Measurements from ENCODE around the gene RNF217.

RNF217 gene

GRCh38 chr6:125138083-125138482 lies 175.8 kb downstream of the RNF217 start:
- no peak overlapping the region for H4K8ac ChIP-seq (ENCODE audit: low read depth, low read length)
- H2BK12ac ChIP-seq (ENCODE audit: low read length) = no peak overlapping the region
- H3K14ac ChIP-seq (ENCODE audit: low read length) = no peak overlapping the region
- no peak overlapping the region for H3K23ac ChIP-seq (ENCODE audit: low read length)
- no peak overlapping the region for H4K91ac ChIP-seq (ENCODE audit: low read depth, low read length)
- no peaks in the 10 kb centered on the region for H3K36me3 ChIP-seq (ENCODE audit: control insufficient read depth in 1 of 2, insufficient read depth in 2 of 2, low read length in 2 of 2)
- H3K4me2 ChIP-seq (ENCODE audit: low read length) = no peak overlapping the region
- DNase-seq = no peak
- no peak overlapping the region for H2AK5ac ChIP-seq (ENCODE audit: low read length)
- no peak overlapping the region for H3K18ac ChIP-seq (ENCODE audit: low read length)
- no peak overlapping the region for H3K27ac ChIP-seq (ENCODE audit: low read depth, low read length)
- H2BK5ac ChIP-seq (ENCODE audit: low read depth, low read length, poor library complexity) = no peak overlapping the region
- no peaks in the 10 kb centered on the region for H3K79me2 ChIP-seq (ENCODE audit: control insufficient read depth, insufficient read depth, low read length, poor library complexity)
- H3K4me3 ChIP-seq (ENCODE audit: low read depth, low read length) = no peak overlapping the region
- no peak overlapping the region for H2BK120ac ChIP-seq (ENCODE audit: insufficient read depth, low read length, poor library complexity)
- no peak overlapping the region for H4K12ac ChIP-seq (ENCODE audit: low read depth, low read length)
- no peaks in the 10 kb centered on the region for H3K79me1 ChIP-seq (ENCODE audit: low read length)
- WGBS (ENCODE audit: extremely low coverage, insufficient coverage, insufficient read length) = no CpG with 5 or more reads among the region's 2 CpGs
- no peak overlapping the region for H3K9ac ChIP-seq (ENCODE audit: low read length)
- no peak overlapping the region for H3K4ac ChIP-seq (ENCODE audit: low read depth, low read length)
- no peaks in the 10 kb centered on the region for H3K27me3 ChIP-seq (ENCODE audit: insufficient read depth, low read length)
- H3K9me3 ChIP-seq (ENCODE audit: insufficient read depth, low read depth, low read length) = no peaks in the 10 kb centered on the region
- no peak overlapping the region for H2AFZ ChIP-seq (ENCODE audit: insufficient read depth, low read length, poor library complexity)
- H3K4me1 ChIP-seq (ENCODE audit: control insufficient read depth in 1 of 2, insufficient read depth in 2 of 2, low read length in 2 of 2) = no peaks in the 10 kb centered on the region

GRCh38 chr6:125140808-125141207 lies 178.6 kb downstream of the RNF217 start:
- Histone ChIP-seq H3K4ac (ENCODE audit: low read depth, low read length) (no peak overlapping the region), H2BK12ac (ENCODE audit: low read length) (no peak overlapping the region), H3K9me3 (ENCODE audit: insufficient read depth, low read depth, low read length) (peaks cover 2% of the 10 kb centered on the region), H2BK5ac (ENCODE audit: low read depth, low read length, poor library complexity) (no peak overlapping the region), H3K14ac (ENCODE audit: low read length) (no peak overlapping the region), H3K23ac (ENCODE audit: low read length) (no peak overlapping the region), H3K36me3 (ENCODE audit: control insufficient read depth in 1 of 2, insufficient read depth in 2 of 2, low read length in 2 of 2) (no peaks in the 10 kb centered on the region), H2BK120ac (ENCODE audit: insufficient read depth, low read length, poor library complexity) (no peak overlapping the region), H3K27me3 (ENCODE audit: insufficient read depth, low read length) (no peaks in the 10 kb centered on the region), H3K79me2 (ENCODE audit: control insufficient read depth, insufficient read depth, low read length, poor library complexity) (no peaks in the 10 kb centered on the region), H4K91ac (ENCODE audit: low read depth, low read length) (no peak overlapping the region), H3K4me2 (ENCODE audit: low read length) (no peak overlapping the region), H3K4me3 (ENCODE audit: low read depth, low read length) (no peak overlapping the region), H3K79me1 (ENCODE audit: low read length) (no peaks in the 10 kb centered on the region), H4K12ac (ENCODE audit: low read depth, low read length) (no peak overlapping the region), H3K9ac (ENCODE audit: low read length) (no peak overlapping the region), H2AFZ (ENCODE audit: insufficient read depth, low read length, poor library complexity) (no peak overlapping the region), H4K8ac (ENCODE audit: low read depth, low read length) (no peak overlapping the region), H2AK5ac (ENCODE audit: low read length) (no peak overlapping the region), H3K4me1 (ENCODE audit: control insufficient read depth in 1 of 2, insufficient read depth in 2 of 2, low read length in 2 of 2) (no peaks in the 10 kb centered on the region), H3K18ac (ENCODE audit: low read length) (no peak overlapping the region), H3K27ac (ENCODE audit: low read depth, low read length) (no peak overlapping the region)
- DNase-seq = no peak
